ENCODE measurements around the gene SLAMF9.

Gene SLAMF9

DNA sequence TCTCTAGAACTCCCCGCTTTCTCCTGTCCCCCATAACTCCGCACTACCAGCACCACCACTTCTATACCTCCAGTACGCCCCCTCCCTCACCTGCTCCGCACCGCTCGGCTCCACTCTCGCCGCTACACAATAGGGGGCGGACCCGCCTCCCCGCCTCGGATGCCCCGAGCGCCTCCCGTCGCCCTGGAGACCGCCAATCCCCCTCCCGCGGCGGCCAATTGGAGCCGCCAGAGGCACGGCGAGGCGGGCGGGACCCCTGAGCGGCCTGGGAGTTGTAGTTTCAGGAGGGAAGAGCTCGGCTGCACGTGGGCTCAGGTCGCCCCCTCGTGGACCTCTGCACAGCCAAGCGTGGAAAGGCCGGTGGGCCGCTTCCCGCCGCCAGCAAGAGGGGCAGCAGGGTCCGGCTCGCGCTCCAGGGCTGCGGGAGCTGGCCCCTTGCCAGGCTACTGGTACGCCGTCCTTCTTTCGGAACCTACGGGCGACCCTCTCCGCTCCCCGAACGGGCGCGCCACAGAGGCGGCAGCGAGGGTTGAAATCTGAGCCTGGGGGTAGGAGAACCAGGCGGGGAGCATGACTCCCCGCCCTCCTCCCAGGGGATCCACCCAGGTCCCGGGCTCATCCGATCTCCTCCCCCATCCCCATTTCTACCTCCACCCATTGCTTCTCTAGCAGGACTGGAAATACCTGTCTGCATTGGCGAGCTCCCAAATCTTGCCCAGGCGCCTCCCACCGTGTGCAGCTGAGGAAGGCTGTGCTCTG lies 8.4 kb downstream of the SLAMF9 start, which contains the start of gene IGSF9:
Gene IGSF9 (minus strand): TSS at position 131 of the 759 bp plus-strand sequence. CDS start 2,159 bp downstream, outside the sequence.
- no peak for DNase-seq (ENCODE audit: low read depth)

DNA sequence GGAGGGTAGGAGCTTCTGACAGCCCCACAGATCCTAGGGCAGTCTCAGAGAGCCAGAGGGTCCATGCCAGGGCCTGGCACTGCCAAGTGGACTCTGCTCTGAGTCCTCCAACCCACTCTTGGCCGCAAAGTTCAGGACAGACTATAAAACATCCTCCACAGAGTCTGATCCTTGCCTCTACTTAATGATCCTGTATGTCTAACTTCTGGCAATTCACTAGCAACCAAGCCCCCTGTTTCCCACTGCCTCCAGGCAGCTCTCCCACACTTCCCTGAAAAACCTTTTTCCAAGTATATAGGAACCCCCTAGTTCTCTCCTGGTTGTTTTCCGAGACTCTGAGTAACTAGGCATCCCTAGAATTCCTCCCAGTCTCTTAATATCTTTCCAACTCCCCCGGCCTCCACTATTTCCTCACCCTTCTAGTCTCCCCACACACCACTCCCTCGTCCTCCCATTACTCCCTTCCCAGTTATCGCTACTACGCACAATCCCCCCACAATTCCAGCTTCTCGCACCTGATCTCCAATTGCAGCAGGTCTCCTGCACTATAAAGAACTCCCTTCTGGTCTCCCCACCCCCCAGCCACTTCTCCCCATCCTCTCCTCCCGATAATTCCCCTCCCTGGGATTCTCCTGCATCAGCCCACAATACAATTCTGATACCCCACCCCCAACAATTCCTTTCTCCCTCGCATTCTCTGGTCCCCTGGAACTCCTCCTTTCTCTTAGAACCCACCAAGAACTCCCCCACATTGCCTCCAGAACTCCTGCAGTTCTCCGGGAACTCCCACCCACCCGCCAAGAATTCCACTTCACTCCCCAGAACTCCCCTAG lies 9.2 kb downstream of the SLAMF9 start:
- DNase-seq (ENCODE audit: low read depth), result no peak

DNA sequence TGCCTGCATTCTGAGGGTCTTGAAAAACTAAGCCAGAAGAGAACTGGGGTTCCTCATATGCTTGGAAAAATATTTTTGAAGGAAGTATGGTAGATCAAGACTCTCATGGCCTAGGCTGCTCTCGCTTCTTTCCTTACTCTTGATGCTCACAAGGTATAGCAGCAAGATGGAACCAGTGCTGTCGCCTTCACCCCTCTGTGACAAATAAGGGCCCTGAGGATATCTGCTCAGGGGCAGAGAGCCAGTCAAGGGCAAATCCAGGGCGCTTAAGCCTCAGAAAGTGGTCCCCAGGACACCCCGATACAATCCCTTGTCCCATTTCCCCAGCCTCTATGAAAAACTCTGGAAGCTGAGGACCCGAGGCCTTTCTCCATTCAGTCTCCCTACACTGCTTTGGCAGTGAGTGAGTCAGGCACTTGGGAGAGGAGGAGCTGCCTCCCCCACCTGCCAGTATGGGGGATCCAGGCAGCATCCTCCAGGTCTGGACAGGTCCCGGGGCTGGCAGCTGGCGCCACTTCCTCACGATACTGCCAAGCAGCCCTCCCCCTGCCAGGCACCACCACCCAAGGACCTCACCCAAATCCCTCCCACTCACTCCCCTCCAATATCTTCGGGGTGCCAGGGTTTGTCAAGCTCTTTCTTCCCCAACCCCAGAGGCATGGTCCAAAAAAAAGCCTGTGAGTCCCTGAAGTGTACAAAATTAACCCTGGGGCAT lies 10.0 kb downstream of the SLAMF9 start:
- no peak for DNase-seq (ENCODE audit: low read depth)

- no peak for DNase-seq (ENCODE audit: low read depth)
These were observed 10.8 kb downstream of the SLAMF9 start for GRCh38 chr1:159943278-159943640.

GRCh38 chr1:159942632-159943277 lies 11.3 kb downstream of the SLAMF9 start:
- DNase-seq (ENCODE audit: low read depth), result no peak

- DNase-seq (ENCODE audit: low read depth), result no peak
These were observed 12.2 kb downstream of the SLAMF9 start for GRCh38 chr1:159941591-159942560.

DNA sequence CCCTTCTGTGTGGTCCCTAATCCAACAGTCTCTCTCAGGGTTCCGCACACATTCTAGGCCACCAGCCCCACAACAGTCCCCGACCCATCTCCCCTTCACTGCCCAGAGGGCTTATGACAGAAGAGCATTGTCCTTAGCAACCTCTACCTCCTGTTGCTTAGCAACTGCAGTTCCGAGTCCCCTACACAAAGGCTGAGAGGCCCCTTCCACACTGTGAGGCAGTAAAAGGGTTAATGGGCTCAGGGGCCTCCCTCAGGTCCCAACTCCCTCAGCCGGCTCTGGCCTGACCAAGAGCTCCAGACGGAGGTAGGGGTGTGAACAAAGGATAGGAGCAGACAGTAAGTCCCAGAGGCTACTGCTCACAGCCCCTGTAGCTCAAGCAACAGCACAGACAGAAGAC lies 12.9 kb downstream of the SLAMF9 start:
- no peak for DNase-seq (ENCODE audit: low read depth)

GRCh38 chr1:159940006-159940620 lies 13.9 kb downstream of the SLAMF9 start:
- DNase-seq (ENCODE audit: low read depth), result no peak

DNA sequence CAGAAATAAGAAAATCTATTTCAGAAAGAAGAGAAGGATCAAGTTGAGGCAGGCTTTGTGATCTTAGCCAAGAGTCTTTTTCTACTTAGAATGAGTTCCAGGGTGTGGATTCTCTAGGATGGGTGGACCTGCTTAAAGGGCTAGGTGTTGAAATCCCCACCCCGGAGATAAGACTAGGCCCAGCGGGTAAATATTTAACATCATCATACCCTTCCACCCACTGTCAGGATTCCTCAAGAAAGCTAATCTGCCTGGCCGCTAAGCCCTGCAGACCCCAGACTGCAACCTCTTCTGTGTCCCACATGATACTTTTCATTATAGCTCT lies 14.4 kb downstream of the SLAMF9 start:
- no peak for DNase-seq (ENCODE audit: low read depth)

DNA sequence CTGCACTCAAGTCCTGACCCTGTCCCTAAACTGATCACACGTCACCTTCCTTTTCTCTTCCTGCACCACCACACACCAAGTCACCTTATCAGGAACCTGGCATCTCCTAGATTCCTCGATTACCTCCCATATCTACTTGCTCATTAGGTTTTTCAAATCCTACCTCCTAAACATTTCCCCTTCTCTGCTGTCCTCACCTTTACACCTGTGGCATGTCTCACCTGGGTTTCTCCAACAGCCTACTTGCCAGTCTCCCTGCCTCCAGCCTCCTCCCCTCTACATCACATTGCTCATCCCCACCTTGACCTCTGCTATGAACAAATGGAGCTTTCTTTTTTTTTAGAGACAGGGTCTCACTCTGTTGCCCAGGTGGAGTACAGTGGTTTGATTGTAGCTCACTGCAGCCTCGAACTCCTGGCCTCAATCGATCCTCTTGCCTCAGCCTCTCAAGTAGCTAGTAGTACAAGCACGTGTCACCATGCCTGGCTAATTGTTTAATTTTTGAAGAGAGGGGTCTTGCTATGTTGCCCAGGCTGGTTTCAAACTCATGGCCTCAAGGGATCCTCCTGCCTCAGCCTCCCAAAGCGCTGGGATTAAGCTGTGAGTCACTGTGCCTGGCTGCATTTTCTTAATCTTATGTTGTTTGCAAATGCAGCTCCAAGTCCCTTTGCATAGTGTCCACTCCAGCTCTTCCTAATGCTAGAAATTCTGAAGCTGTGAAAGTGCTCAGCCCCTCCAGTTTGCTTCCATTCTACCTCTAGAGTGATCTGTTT lies 14.9 kb downstream of the SLAMF9 start:
- DNase-seq (ENCODE audit: low read depth), result no peak

DNA sequence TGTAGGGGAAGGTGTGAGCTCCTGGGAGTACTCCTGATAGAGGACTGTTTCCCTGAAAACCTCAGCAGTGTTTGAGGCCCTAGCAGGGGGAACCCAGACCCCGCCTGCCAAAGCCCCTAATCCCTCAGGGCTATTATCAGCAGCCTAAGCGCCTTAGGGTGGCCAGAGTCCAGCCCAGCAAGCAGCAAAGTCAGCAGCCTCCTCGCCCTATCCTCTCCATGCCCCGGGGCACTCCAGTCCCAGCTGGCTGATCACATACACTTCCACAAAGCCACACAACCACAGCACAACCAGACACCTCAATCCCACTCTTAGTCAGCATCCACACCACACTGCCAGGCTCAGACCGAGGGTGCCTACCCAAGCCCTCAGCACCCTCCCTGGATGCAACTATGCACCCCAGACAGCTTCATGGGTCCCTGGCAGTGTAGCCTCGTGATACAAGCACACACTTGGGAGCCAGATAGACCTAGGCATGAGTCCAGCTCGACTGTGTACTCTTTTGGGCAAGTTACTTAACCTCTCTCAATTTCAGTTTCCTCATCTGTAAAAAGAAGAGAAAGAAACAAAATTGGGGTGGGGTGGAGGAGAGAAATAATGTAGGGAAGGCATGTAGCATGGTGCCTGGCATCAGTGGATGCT lies 15.7 kb downstream of the SLAMF9 start:
- no peak for DNase-seq (ENCODE audit: low read depth)

GRCh38 chr1:159937054-159937750 lies 16.8 kb downstream of the SLAMF9 start:
- DNase-seq (ENCODE audit: low read depth), result no peak

GRCh38 chr1:159936273-159936904 lies 17.6 kb downstream of the SLAMF9 start:
- no peak for DNase-seq (ENCODE audit: low read depth)

DNA sequence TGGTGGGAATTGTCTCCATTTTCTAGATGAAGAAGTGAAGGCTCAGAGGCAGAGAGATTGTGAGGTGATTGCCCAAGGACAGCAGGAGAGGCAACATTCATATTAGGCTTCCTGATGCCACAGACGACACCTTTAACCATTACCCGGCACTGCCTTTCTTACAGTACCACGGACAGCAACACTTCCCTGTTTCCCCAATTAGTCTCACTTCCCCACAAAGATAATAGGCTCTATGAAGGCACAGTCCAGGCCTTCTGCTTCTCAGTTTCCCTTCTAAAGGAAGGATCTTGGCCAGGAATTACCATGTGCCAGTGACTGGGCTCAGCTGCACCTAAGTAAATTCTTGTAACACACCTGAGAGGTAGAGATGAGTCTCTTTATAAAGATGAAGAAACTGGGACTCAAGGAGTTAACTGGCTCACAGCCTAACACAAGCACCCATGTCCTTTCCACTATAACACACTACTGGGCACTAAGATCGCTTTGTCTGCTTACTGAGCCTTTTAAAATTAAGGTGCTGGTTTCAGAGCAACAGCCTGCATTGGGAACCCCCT lies 18.2 kb downstream of the SLAMF9 start:
- no peak for DNase-seq (ENCODE audit: low read depth)

GRCh38 chr1:159935305-159935704 lies 18.7 kb downstream of the SLAMF9 start:
- no peak for DNase-seq (ENCODE audit: low read depth)

DNA sequence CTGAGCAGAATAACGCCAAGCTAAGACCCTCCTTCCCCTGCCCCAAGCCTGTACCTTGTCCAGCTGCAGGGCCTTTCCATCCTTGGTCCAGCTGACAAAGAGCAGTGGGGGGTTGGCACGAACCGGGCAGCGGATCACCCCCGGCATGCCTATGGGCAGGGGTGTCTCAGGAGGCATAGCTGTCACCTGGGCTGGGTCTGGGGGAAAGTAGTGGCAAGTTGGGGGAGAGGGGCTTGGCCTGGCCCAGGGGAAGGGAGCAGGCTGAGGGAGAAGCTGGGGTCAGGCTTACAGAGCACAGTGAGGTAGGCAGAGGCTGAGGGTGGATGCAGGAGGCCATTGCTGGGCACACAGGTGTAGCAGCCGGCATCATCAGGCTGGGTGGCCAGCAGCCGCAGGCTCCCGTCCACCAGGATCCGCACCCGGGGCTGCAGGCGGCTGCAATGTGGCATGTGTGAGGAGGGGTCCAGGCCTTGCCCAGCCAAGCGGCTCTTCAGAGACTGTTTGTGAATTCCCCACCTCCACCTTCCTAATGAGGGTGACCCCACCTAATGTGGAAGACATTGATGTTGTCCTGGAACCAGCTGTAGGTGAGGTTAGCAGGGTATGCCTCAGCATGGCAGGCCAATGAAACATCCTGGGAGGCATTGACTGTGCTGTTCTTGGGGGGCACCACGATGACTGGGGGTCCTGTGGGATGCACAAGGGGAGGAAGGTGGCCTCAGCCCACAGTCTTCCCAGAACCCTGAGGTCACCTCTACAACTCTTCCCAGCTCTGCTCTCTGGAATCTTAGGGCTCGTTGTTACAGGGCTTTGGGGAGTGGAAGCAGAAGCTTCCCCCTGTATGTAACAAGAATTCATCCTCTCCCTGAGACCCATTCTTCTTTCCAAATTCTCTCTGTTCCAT lies 19.6 kb downstream of the SLAMF9 start:
- DNase-seq (ENCODE audit: low read depth), result no peak

DNA sequence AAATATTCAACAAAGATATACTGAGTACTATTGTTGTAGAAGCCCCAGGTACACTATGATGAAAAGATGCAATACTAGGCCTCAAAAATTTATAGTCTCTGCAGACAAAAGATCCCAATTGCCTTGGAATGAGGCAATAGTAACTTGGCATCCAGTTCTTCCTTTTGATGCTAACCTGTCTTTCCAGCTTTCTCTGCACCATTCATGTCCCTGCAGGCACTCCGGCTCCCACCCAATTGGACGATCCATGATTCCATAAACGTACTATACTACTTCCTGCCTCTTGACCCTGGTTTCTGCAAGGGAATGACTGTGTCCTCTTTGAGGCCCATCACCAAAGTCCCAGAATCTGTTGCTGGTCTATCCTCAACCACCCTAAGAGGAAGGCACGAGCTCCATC lies 20.7 kb downstream of the SLAMF9 start:
- no peak for DNase-seq (ENCODE audit: low read depth)
